GM18519 (cell line): ENCODE results near the gene SPTBN4.
"Not testable (repeated sequence)": the region's sequence is repeated elsewhere in the genome, so short reads cannot be mapped to it uniquely, and the experiment has no call there.

Experiments
- ATAC-seq: cut with Tn5 transposase; IDR thresholded peaks from one replicate; pipeline ENCODE4 v1.9.1; 2021; ENCODE audit warnings: mild to moderate bottlenecking, moderate library complexity; ENCODE audit not compliant: unreplicated experiment, low FRiP score

SPTBN4 gene

GRCh38 chr19:40502647-40503319, 36.0 kb downstream of the SPTBN4 start:
- ATAC-seq, result no peak

- no peak for ATAC-seq
Measured at GRCh38 chr19:40503320-40503695, 36.5 kb downstream of the SPTBN4 start.

- ATAC-seq, result no peak
Measured at GRCh38 chr19:40506099-40506498, 39.3 kb downstream of the SPTBN4 start.

- no peak for ATAC-seq
Measured at GRCh38 chr19:40507892-40508291, 41.1 kb downstream of the SPTBN4 start.

GRCh38 chr19:40508739-40509260, 42.0 kb downstream of the SPTBN4 start:
- ATAC-seq, result no peak

GRCh38 chr19:40510526-40511115, 43.8 kb downstream of the SPTBN4 start:
- no peak for ATAC-seq

GRCh38 chr19:40511487-40511886, 44.7 kb downstream of the SPTBN4 start:
- no peak for ATAC-seq

GRCh38 chr19:40512110-40512472, 45.3 kb downstream of the SPTBN4 start:
- no peak for ATAC-seq

- ATAC-seq, result no peak
Measured at GRCh38 chr19:40512473-40513344, 45.9 kb downstream of the SPTBN4 start.

GRCh38 chr19:40513345-40513678, 46.5 kb downstream of the SPTBN4 start:
- ATAC-seq, result no peak

- ATAC-seq, result no peak
Measured at GRCh38 chr19:40513741-40514315, 47.0 kb downstream of the SPTBN4 start.

GRCh38 chr19:40517248-40517647, 50.4 kb downstream of the SPTBN4 start:
- no peak for ATAC-seq

GRCh38 chr19:40519352-40520322, 52.8 kb downstream of the SPTBN4 start:
- no peak for ATAC-seq

- ATAC-seq, result no peak
Measured at GRCh38 chr19:40521276-40521675, 54.5 kb downstream of the SPTBN4 start.

- ATAC-seq, result not testable (repeated sequence)
Measured at GRCh38 chr19:40521900-40522299, 55.1 kb downstream of the SPTBN4 start.

- no peak for ATAC-seq
Measured at GRCh38 chr19:40523322-40524047, 56.7 kb downstream of the SPTBN4 start.

GRCh38 chr19:40524133-40524549, 57.3 kb downstream of the SPTBN4 start:
- ATAC-seq, result no peak

GRCh38 chr19:40524655-40525054, 57.9 kb downstream of the SPTBN4 start:
- no peak for ATAC-seq
